ENCODE data around the gene GGT1. TPM values are rescaled to one million over a fixed set of nuclear protein-coding genes. Genes with fewer than 3 reads are reported as not detected.
"Not testable (repeated sequence)": the region's sequence is repeated elsewhere in the genome, so short reads cannot be mapped to it uniquely, and the experiment has no call there.

The GGT1 gene
- total RNA-seq (ENCODE audit: low replicate concordance): 4.9 and 7.7 TPM in 2 replicates

DNA sequence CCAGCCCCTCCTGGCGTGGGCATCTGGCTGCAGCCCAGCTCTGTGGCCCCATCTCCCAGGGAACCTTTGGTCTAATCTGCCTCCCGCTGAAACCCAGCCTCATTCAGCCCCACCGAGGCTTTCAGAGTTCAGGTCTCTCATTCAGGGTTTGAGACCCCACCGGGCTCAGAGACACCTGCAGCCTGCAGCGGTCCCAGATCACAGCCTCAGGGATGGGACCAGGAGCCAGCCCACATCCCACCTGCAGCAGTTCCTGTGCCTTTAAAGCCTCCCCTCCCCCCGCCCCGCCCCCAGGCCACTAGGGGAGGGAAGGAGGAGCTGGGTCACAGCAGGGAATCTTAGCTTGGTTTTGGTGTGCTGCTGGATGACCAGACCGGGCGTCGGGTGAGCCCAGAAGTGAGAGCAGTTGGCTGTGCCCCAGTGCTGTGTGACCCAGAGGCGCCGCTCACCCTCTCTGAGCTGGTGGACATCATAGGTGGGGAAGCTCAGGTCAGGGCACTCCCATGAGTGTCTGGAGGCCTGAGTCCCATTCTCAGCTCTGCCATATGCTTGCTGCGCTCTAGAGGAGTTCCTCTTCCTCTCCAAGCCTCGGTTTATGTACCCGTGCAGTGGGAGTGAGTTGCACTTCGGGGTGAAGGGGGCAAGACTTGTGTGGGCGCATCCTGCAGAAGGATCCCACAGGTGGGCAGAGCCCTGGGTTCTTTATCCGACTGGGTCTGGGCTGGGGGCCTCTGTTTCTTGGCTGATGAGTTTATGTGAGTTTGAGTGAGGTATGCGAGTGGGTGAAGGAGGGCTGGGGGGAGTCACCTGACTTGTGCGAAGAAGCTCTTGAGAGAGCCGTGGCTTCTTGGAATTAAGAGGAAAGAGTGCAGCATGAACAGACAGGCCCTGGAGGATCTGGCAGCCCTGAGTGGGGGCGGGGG is at the start of gene GGT1:
Gene GGT1 (plus strand): TSS at position 347 of the 923 bp plus-strand sequence. CDS start 7,889 bp downstream, outside the sequence.
- H3K9me3 ChIP-seq (ENCODE audit: low read depth); H4K20me1 ChIP-seq (ENCODE audit: low read depth); H3K9ac ChIP-seq; H3K36me3 Mint-ChIP-seq; H3K79me2 ChIP-seq (ENCODE audit: low read depth); H2AFZ ChIP-seq (replicated peaks); H3K27ac ChIP-seq; H3K27me3 ChIP-seq; H3K9me3 Mint-ChIP-seq; H3K27me3 Mint-ChIP-seq (ENCODE audit: insufficient read depth, low read depth); H3K36me3 ChIP-seq; DNase-seq (ENCODE audit: low spot score): not testable (repeated sequence)
- peak within 1 kb of the TSS; percentile 87 for H3K27ac Mint-ChIP-seq
- Histone ChIP-seq H3F3A (ENCODE audit: low read depth) (peaks cover 29% of the 10 kb centered on the region), H3K4me3 (peak within 1 kb of the TSS; percentile 28), H3K4me2 (peak within 1 kb of the TSS; percentile 73), H3K4me1 (peaks cover 18% of the 10 kb centered on the region)
- H3K4me1 Mint-ChIP-seq: peaks cover 19% of the 10 kb centered on the region
- H3K4me3 Mint-ChIP-seq: peak within 1 kb of the TSS; percentile 75

- peak overlapping the region; percentile 81 for H3K9ac ChIP-seq
- TF ChIP-seq, protein P1, sequence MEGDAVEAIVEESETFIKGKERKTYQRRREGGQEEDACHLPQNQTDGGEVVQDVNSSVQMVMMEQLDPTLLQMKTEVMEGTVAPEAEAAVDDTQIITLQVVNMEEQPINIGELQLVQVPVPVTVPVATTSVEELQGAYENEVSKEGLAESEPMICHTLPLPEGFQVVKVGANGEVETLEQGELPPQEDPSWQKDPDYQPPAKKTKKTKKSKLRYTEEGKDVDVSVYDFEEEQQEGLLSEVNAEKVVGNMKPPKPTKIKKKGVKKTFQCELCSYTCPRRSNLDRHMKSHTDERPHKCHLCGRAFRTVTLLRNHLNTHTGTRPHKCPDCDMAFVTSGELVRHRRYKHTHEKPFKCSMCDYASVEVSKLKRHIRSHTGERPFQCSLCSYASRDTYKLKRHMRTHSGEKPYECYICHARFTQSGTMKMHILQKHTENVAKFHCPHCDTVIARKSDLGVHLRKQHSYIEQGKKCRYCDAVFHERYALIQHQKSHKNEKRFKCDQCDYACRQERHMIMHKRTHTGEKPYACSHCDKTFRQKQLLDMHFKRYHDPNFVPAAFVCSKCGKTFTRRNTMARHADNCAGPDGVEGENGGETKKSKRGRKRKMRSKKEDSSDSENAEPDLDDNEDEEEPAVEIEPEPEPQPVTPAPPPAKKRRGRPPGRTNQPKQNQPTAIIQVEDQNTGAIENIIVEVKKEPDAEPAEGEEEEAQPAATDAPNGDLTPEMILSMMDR (IDR thresholded peaks at IDR 0.05): no peak
- TF ChIP-seq EZH2 (IDR thresholded peaks at IDR 0.05): no peak
- Mint-ChIP-seq H3K9me3 (peaks cover 2% of the 10 kb centered on the region), H3K27ac (peak overlapping the region; percentile 57), H3K4me3 (peak overlapping the region; percentile 95), H3K36me3 (peaks cover 8% of the 10 kb centered on the region), H3K27me3 (ENCODE audit: insufficient read depth, low read depth) (peaks cover 2% of the 10 kb centered on the region), H3K4me1 (peaks cover 36% of the 10 kb centered on the region)
- peak overlapping the region; percentile 92 for H3K4me2 ChIP-seq
- no peaks in the 10 kb centered on the region for H3K9me3 ChIP-seq (ENCODE audit: low read depth)
- peaks cover 59% of the 10 kb centered on the region for H4K20me1 ChIP-seq (ENCODE audit: low read depth)
- H3K36me3 ChIP-seq: peaks cover 4% of the 10 kb centered on the region
- H3K4me3 ChIP-seq: peak overlapping the region; percentile 78
- no peak overlapping the region for H2AFZ ChIP-seq (replicated peaks)
- no peaks in the 10 kb centered on the region for H3K27me3 ChIP-seq
- peaks cover 18% of the 10 kb centered on the region for H3K4me1 ChIP-seq
- peaks cover 92% of the 10 kb centered on the region for H3K79me2 ChIP-seq (ENCODE audit: low read depth)
- peaks cover 7% of the 10 kb centered on the region for H3F3A ChIP-seq (ENCODE audit: low read depth)
- peak; percentile 5 for DNase-seq (ENCODE audit: low spot score)
- no peak overlapping the region for H3K27ac ChIP-seq
Measured at GRCh38 chr22:24553597-24554312, 49.2 kb upstream of the GGT1 start.

DNA sequence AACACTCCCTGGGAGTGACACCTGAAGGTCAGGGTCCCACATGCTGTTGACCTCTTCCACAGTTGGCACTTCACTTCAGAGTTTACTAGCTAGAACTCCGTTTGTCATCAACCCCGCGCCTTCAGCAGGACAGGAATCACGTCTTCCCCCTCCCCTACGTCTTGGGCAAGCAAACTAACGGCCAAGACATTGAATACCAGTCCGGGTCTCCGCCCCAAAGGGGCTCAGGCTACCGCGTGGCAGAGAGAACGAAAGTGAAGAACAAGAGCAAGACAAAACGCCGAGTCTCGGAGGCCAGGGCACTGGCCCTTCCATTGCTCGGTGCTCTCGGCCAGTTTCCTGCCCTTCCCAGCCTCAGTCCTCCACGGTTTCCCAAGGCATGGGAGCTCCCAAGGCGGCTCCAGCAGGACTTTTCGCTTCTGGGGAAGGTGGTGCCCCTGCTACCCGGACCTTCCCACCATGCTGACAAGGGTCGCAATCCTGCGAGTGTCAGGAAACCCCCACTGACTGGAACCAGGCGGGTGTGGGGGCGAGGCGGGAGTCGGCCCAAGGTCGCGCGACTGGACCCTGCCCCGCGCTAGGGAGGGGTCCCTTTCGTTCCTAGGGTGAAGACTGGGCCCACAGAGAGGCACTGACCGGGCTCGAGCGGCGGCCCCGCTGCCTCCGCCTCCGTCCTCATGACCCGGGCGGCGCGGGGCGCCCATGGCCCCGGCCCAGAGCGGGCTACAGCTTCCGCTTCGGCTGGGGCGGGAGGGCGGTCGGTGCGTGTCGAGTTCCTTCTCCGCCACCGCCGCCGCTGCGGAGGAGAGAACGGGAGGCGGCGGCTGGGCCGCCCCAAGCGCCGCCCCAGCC is 48.5 kb upstream of the GGT1 start, which contains the start of gene GUCD1:
Gene GUCD1 (minus strand): TSS at position 826 of the 852 bp plus-strand sequence. CDS start 147 bp downstream, at position 679.
- peaks cover 10% of the 10 kb centered on the region for H3F3A ChIP-seq (ENCODE audit: low read depth)
- peaks cover 92% of the 10 kb centered on the region for H3K79me2 ChIP-seq (ENCODE audit: low read depth)
- peaks cover 67% of the 10 kb centered on the region for H4K20me1 ChIP-seq (ENCODE audit: low read depth)
- H3K4me3 ChIP-seq: peak within 1 kb of the TSS; percentile 78
- peaks cover 2% of the 10 kb centered on the region for H3K27me3 Mint-ChIP-seq (ENCODE audit: insufficient read depth, low read depth)
- DNase-seq (ENCODE audit: low spot score): peak; percentile 55
- peaks cover 2% of the 10 kb centered on the region for H3K9me3 Mint-ChIP-seq
- peaks cover 36% of the 10 kb centered on the region for H3K4me1 Mint-ChIP-seq
- H3K36me3 ChIP-seq: peaks cover 4% of the 10 kb centered on the region
- H3K4me2 ChIP-seq: peak within 1 kb of the TSS; percentile 99
- H3K9ac ChIP-seq: peak within 1 kb of the TSS; percentile 95
- peak within 1 kb of the TSS; percentile 98 for H3K4me3 Mint-ChIP-seq
- peaks cover 18% of the 10 kb centered on the region for H3K4me1 ChIP-seq
- peak within 1 kb of the TSS; percentile 91 for H2AFZ ChIP-seq (replicated peaks)
- peaks cover 8% of the 10 kb centered on the region for H3K36me3 Mint-ChIP-seq
- no peaks in the 10 kb centered on the region for H3K9me3 ChIP-seq (ENCODE audit: low read depth)
- TF ChIP-seq EZH2 (IDR thresholded peaks at IDR 0.05): no peak
- TF ChIP-seq EZH2phosphoT487 (IDR thresholded peaks at IDR 0.05): no peak
- TF ChIP-seq, protein P1 (IDR thresholded peaks at IDR 0.05): no peak
- H3K27ac ChIP-seq: peak within 1 kb of the TSS; percentile 69
- no peaks in the 10 kb centered on the region for H3K27me3 ChIP-seq
- peak within 1 kb of the TSS; percentile 98 for H3K27ac Mint-ChIP-seq
